WI38 (cell line): ENCODE measurements around the gene GSKIP.

Experiments used
- H3K4me3 ChIP-seq: 2 replicates; pipeline ENCODE4 v1.5.1; 2011; ENCODE audit warnings: low read depth, mild to moderate bottlenecking, control low read depth, low read length
- CTCF ChIP-seq: IDR thresholded peaks from 2 replicates; pipeline ENCODE4 v1.5.1; 2012; ENCODE audit warnings: low read depth, mild to moderate bottlenecking, control low read depth, low read length

GSKIP gene

GRCh38 chr14:96380735-96381134, 17.4 kb downstream of the GSKIP start:
- no peak overlapping the region for H3K4me3 ChIP-seq
- TF ChIP-seq CTCF = no peak

GRCh38 chr14:96383445-96383844, 20.1 kb downstream of the GSKIP start:
- H3K4me3 ChIP-seq = no peak overlapping the region
- no peak for TF ChIP-seq CTCF

GRCh38 chr14:96384053-96384452, 20.7 kb downstream of the GSKIP start:
- no peak overlapping the region for H3K4me3 ChIP-seq
- TF ChIP-seq CTCF = no peak

- TF ChIP-seq CTCF = no peak
- no peak overlapping the region for H3K4me3 ChIP-seq
Measured at GRCh38 chr14:96384740-96385139, 21.4 kb downstream of the GSKIP start.

GRCh38 chr14:96385385-96385784, 22.1 kb downstream of the GSKIP start:
- TF ChIP-seq CTCF = no peak
- no peak overlapping the region for H3K4me3 ChIP-seq

GRCh38 chr14:96390965-96391292, 27.6 kb downstream of the GSKIP start:
- TF ChIP-seq CTCF = no peak
- H3K4me3 ChIP-seq = peak overlapping the region; percentile 63

GRCh38 chr14:96391293-96392118, 28.2 kb downstream of the GSKIP start:
- TF ChIP-seq CTCF = no peak
- H3K4me3 ChIP-seq = peak overlapping the region; percentile 63
